IPS DF 6.9 (cell line): ENCODE measurements around the gene COPS7A.

Source experiments
- DNase-seq: peaks from one replicate; pipeline ENCODE4 v3.0.0-alpha.2; 2013; ENCODE audit warnings: low read depth, low spot score
- H3K27ac ChIP-seq: one replicate; pipeline ENCODE4 v1.5.1; 2013; ENCODE audit warnings: low read length, control low read depth
- H3K27me3 ChIP-seq: 2 replicates; pipeline ENCODE4 v1.6.1; 2013; ENCODE audit warnings: mild to moderate bottlenecking, low read length; ENCODE audit not compliant: control insufficient read depth, insufficient read depth
- H3K36me3 ChIP-seq: 2 replicates; pipeline ENCODE4 v1.6.1; 2013; ENCODE audit warnings: low read length; ENCODE audit not compliant: control insufficient read depth, insufficient read depth
- H3K4me1 ChIP-seq: 2 replicates; pipeline ENCODE4 v1.6.1; 2013; ENCODE audit warnings: low read length; ENCODE audit not compliant: control insufficient read depth, insufficient read depth
- H3K4me3 ChIP-seq: 2 replicates; pipeline ENCODE4 v1.5.1; 2013; ENCODE audit warnings: mild to moderate bottlenecking, low read length
- H3K9me3 ChIP-seq: 2 replicates; pipeline ENCODE4 v1.6.1; 2013; ENCODE audit warnings: low read length, inconsistent platforms; ENCODE audit not compliant: control insufficient read depth, insufficient read depth
- WGBS: extraction: QIAGEN DNeasy Blood & Tissue Kit; methylation state at CpG from one replicate; pipeline ENCODE4 v1.1.7; 2013; ENCODE audit warnings: mixed read lengths, missing lambda C conversion rate; ENCODE audit not compliant: insufficient read length, insufficient coverage; 5-methylcytosine and 5-hydroxymethylcytosine counted together

COPS7A gene, protein sequence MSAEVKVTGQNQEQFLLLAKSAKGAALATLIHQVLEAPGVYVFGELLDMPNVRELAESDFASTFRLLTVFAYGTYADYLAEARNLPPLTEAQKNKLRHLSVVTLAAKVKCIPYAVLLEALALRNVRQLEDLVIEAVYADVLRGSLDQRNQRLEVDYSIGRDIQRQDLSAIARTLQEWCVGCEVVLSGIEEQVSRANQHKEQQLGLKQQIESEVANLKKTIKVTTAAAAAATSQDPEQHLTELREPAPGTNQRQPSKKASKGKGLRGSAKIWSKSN

GRCh38 chr12:6723607-6724408 is at the start of gene COPS7A:
COPS7A (plus strand) TSS chr12:6724046; CDS start chr12:6724657, 611 bp downstream.
- H3K27ac ChIP-seq: no peak within 1 kb of the TSS
- no peaks in the 10 kb centered on the region for H3K9me3 ChIP-seq
- peaks cover 4% of the 10 kb centered on the region; the same call in 1 of the 2 replicates for H3K36me3 ChIP-seq
- no CpG with 5 or more reads among the region's 49 CpGs for WGBS
- H3K4me3 ChIP-seq: peak within 1 kb of the TSS; percentile 58; the same call in 1 of the 2 replicates
- DNase-seq: peak; percentile 98
- H3K27me3 ChIP-seq: no peaks in the 10 kb centered on the region
- no peaks in the 10 kb centered on the region for H3K4me1 ChIP-seq

DNA sequence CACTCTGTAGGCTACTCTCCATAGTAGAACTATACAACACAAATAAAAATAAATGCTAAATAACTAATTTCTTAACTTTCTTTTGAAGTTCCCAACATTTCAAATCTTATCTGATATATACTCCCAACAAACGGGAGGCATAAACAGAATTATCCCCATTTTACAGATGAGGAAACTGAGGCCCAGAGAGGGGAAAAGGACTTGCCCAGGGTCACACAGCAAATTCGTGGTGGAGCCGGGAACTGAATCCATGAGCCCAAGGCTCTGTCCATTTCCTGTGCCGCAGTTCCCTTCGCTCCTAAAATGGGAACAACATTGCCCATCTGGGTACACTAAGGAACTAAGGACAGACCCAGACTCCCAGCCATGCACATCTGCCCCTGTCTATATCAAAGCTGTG is 46.9 kb upstream of the COPS7A start:
- Histone ChIP-seq H3K27me3 (no peaks in the 10 kb centered on the region), H3K4me1 (no peaks in the 10 kb centered on the region), H3K36me3 (peaks cover 33% of the 10 kb centered on the region), H3K27ac (no peak overlapping the region), H3K4me3 (no peak overlapping the region), H3K9me3 (no peaks in the 10 kb centered on the region)
- DNase-seq: no peak
- no CpG with 5 or more reads among the region's 5 CpGs for WGBS

DNA sequence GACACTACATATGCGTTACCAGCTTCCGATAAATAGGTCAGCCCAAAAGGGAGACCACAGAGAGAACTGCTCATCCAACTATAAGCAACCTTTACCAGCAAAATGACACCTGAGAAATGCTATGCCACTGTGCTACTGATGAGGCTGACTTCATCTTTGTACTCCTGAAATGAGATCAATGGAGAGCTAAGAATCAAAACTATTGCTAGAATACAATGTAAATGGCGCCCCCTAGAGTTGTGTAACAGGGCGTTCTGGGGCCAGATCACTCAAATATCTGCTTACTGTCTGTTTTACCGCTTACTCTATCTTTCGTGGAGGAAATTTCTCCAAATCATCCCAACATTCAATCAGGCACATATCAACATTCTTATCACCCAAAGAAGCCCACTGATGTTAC is 39.2 kb upstream of the COPS7A start:
- H3K4me1 ChIP-seq: no peaks in the 10 kb centered on the region
- no peaks in the 10 kb centered on the region for H3K27me3 ChIP-seq
- WGBS: no CpG with 5 or more reads among the region's 6 CpGs
- no peak overlapping the region for H3K27ac ChIP-seq
- no peak for DNase-seq
- H3K9me3 ChIP-seq: no peaks in the 10 kb centered on the region
- peaks cover 4% of the 10 kb centered on the region; the same call in 1 of the 2 replicates for H3K36me3 ChIP-seq
- no peak overlapping the region for H3K4me3 ChIP-seq

DNA sequence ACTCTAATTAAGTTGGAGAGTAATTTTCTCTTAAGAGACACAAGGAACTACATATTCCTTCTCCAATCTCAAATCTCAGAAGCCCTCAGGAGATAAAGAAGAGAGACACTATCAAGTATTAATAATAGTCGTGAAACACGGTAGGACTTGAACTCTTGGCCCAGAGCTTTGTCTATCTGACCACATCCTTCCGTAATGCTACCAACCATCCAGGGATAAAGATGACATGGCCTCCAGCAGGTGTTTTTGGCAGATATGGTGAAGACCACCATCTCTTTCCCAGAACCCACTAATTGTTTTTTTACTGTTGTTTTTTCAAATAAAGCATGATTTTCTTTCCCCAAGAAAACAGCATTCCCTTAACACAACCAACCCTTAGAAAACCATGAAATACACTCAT is 38.0 kb upstream of the COPS7A start:
- no peaks in the 10 kb centered on the region for H3K36me3 ChIP-seq
- H3K27me3 ChIP-seq: no peaks in the 10 kb centered on the region
- H3K4me1 ChIP-seq: no peaks in the 10 kb centered on the region
- DNase-seq: no peak
- H3K27ac ChIP-seq: no peak overlapping the region
- H3K9me3 ChIP-seq: no peaks in the 10 kb centered on the region
- no peak overlapping the region for H3K4me3 ChIP-seq
- no CpG with 5 or more reads among the region's 3 CpGs for WGBS

DNA sequence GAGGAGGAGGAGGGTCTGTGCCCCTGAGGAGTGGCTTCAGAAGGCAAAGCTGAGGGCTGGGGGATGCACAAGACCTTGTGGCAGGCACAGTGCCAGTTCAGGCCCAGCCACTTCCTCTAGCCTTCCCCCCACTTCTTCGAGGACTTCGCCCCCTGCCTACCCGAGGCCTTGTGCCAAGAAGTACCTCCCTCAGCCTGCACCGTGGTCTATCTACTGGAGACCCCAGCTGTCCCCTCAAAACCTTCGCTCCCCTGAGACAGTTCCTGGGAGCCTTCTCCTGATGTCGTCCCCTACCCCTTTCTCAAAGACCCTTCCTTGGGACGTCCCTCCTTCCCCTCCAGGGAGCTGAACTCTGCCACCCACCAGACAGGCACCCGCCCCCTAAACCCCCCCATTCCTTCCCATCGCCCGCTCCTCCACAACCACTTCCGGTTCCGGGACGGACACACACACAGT is 35.3 kb upstream of the COPS7A start:
- H3K27me3 ChIP-seq: no peaks in the 10 kb centered on the region
- peak overlapping the region; percentile 94 for H3K4me3 ChIP-seq
- H3K9me3 ChIP-seq: no peaks in the 10 kb centered on the region
- H3K36me3 ChIP-seq: no peaks in the 10 kb centered on the region
- DNase-seq: peak; percentile 67
- H3K4me1 ChIP-seq: no peaks in the 10 kb centered on the region
- WGBS: no CpG with 5 or more reads among the region's 13 CpGs
- no peak overlapping the region for H3K27ac ChIP-seq

DNA sequence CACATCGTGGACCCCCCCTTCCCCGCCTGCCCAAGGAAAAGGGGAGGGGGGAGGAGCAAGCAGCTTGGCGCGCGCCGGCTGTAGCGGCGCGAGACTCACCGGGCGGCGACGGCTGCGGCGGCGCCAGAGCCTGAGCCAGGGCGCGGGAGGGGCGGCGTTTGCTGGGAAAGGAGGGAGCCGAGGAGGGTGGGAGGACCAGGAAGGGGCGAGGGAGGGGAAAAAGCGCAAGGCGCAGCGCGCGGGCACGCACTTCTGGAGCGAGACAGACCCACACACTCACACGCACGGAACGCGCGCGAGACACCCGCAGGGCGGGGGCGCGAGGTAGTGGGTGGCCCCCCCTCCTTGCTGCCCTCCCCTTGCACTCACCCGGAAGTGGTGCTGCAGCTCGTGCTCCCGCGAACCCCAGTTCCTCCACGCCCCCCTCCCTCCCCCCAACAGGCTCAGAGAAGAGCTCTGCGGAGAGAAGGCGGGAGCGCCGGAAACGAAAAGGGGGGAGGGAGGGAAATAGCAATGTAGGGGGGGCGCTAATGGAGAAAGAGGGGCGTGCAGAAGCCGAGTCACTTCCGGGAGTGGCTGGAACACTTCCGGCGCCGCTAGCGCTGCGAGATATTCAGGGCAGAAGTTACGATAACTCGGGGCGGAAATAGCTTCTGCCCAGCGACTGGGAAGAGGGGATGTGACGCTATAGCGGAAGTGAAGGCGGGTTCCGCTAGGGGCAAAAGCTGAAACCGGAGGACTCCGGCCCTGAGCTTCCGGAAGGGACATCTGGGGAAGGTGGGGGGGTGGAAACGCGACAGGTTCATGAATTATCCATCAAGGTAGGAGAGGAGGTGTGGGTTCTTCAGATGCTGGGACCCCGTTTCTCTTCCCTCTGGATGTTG is 34.6 kb upstream of the COPS7A start, which contains the start of gene ZNF384:
Gene ZNF384, minus strand, starts transcription at position 377 of the 884 bp plus-strand sequence. CDS start 9,855 bp downstream, outside the sequence.
- no peaks in the 10 kb centered on the region for H3K36me3 ChIP-seq
- DNase-seq: peak; percentile 99
- H3K27ac ChIP-seq: no peak within 1 kb of the TSS
- no peaks in the 10 kb centered on the region for H3K4me1 ChIP-seq
- WGBS: no CpG with 5 or more reads among the region's 72 CpGs
- H3K27me3 ChIP-seq: no peaks in the 10 kb centered on the region
- no peaks in the 10 kb centered on the region for H3K9me3 ChIP-seq
- peak within 1 kb of the TSS; percentile 94 for H3K4me3 ChIP-seq

GRCh38 chr12:6691473-6691872 is 32.4 kb upstream of the COPS7A start:
- no peaks in the 10 kb centered on the region for H3K4me1 ChIP-seq
- WGBS: no CpG with 5 or more reads among the region's 4 CpGs
- no peaks in the 10 kb centered on the region for H3K9me3 ChIP-seq
- H3K4me3 ChIP-seq: no peak overlapping the region
- H3K27me3 ChIP-seq: no peaks in the 10 kb centered on the region
- 0 out of 2 replicates have a peak, but pooled peaks cover 3% of the 10 kb centered on the region for H3K36me3 ChIP-seq
- no peak for DNase-seq
- no peak overlapping the region for H3K27ac ChIP-seq

- WGBS: no CpG with 5 or more reads among the region's 2 CpGs
- Histone ChIP-seq H3K27ac (no peak overlapping the region), H3K4me1 (no peaks in the 10 kb centered on the region), H3K27me3 (no peaks in the 10 kb centered on the region), H3K4me3 (no peak overlapping the region), H3K36me3 (0 out of 2 replicates have a peak, but pooled peaks cover 3% of the 10 kb centered on the region), H3K9me3 (no peaks in the 10 kb centered on the region)
- DNase-seq: no peak
These were observed 31.0 kb upstream of the COPS7A start for GRCh38 chr12:6692888-6693287.

GRCh38 chr12:6693832-6694355 is 30.0 kb upstream of the COPS7A start:
- peaks cover 3% of the 10 kb centered on the region; the same call in 1 of the 2 replicates for H3K4me1 ChIP-seq
- H3K27ac ChIP-seq: no peak overlapping the region
- H3K4me3 ChIP-seq: no peak overlapping the region
- 0 out of 2 replicates have a peak, but pooled peaks cover 3% of the 10 kb centered on the region for H3K36me3 ChIP-seq
- DNase-seq: no peak
- no peaks in the 10 kb centered on the region for H3K9me3 ChIP-seq
- WGBS: no CpG with 5 or more reads among the region's 4 CpGs
- H3K27me3 ChIP-seq: no peaks in the 10 kb centered on the region
